ENCODE results near the gene PSMD4.
"Not testable (repeated sequence)": the region's sequence is repeated elsewhere in the genome, so short reads cannot be mapped to it uniquely, and the experiment has no call there.

PSMD4 gene

GRCh38 chr1:151254217-151255213 is at the start of gene PSMD4:
Gene PSMD4 (plus strand): TSS chr1:151254734. CDS start chr1:151254783, 49 bp downstream.
- no peak for TF ChIP-seq CTCF (IDR thresholded peaks at IDR 0.05; ENCODE audit: extremely low read depth, missing control alignments)
- DNase-seq (ENCODE audit: low spot score) = peak; percentile 96

GRCh38 chr1:151205381-151205965 is 49.1 kb upstream of the PSMD4 start:
- DNase-seq (ENCODE audit: low spot score) = not testable (repeated sequence)

- no peak for TF ChIP-seq CTCF (IDR thresholded peaks at IDR 0.05; ENCODE audit: extremely low read depth, missing control alignments)
- DNase-seq (ENCODE audit: low spot score) = no peak
Observed at GRCh38 chr1:151210830-151211229, 43.7 kb upstream of the PSMD4 start.

GRCh38 chr1:151211972-151212705 is 42.4 kb upstream of the PSMD4 start:
- no peak for TF ChIP-seq CTCF (IDR thresholded peaks at IDR 0.05; ENCODE audit: extremely low read depth, missing control alignments)
- DNase-seq (ENCODE audit: low spot score) = no peak

GRCh38 chr1:151213560-151213959 is 41.0 kb upstream of the PSMD4 start:
- no peak for TF ChIP-seq CTCF (IDR thresholded peaks at IDR 0.05; ENCODE audit: extremely low read depth, missing control alignments)
- DNase-seq (ENCODE audit: low spot score) = no peak

GRCh38 chr1:151221616-151222015 is 32.9 kb upstream of the PSMD4 start:
- DNase-seq (ENCODE audit: low spot score) = no peak
- no peak for TF ChIP-seq CTCF (IDR thresholded peaks at IDR 0.05; ENCODE audit: extremely low read depth, missing control alignments)

GRCh38 chr1:151222130-151222529 is 32.4 kb upstream of the PSMD4 start:
- no peak for DNase-seq (ENCODE audit: low spot score)
- no peak for TF ChIP-seq CTCF (IDR thresholded peaks at IDR 0.05; ENCODE audit: extremely low read depth, missing control alignments)
